ENCODE results near the gene IRAK3. TPM values are rescaled to one million over a fixed set of nuclear protein-coding genes. Genes with fewer than 3 reads are reported as not detected.
"Not testable (repeated sequence)": the region's sequence is repeated elsewhere in the genome, so short reads cannot be mapped to it uniquely, and the experiment has no call there.

IRAK3 gene
- total RNA-seq, 3 donors from 2014 or later (not counting 1 experiment from before 2014, with no cell fraction given) = 3.7 to 9.9 (median 9.2) TPM

DNA sequence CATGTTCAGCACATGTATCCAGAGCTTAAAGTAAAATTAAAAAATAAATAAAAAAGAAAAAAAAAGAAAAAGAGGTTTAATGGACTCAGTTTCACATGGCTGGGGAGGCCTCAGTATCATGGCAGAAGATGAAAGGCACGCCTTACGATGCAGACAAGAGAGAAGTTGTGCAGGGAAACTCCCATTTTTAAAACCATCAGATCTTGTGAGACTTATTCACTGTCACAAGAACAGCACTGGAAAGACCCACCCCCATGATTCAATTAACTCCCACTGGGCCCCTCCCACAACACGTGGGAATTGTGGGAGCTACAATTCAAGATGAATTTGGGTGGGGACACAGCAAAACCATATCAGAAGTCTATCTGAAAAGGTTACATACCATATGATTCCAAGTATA lies 24.0 kb downstream of the IRAK3 start:
- not testable (repeated sequence) for H3K4me1 ChIP-seq (ENCODE audit: control insufficient read depth, insufficient read depth, low read length); H3K4me1 Mint-ChIP-seq

DNA sequence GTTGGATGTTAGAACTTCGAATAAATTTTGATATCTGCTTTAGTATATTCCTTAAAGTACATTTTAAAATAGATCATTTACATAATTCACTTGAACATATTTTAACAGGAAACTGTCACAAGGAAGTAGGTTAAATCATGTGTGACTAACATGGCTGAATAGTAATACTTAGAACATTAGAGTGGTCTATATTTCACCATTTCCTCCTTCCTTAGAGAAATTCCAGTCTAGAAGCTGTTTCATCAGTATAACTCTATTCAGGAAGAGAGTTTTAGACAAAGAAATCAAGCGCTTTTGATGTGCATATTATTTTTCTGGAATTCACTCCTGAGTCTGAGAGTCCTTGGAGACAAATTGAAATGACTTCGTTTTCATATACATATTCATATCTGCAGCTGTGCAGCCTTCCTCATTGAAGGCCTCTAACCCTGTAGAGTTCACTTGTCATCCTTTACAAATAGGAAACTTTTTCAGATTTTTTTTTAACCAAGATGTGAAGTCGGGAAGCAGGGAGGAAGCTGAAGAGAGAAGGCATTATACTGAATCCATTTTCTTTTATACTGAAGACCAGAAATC lies 28.4 kb downstream of the IRAK3 start:
- H3K4me3 Mint-ChIP-seq = no peak overlapping the region
- peaks cover 0 to 3% of the 10 kb centered on the region in 2 donors for H3K27me3 Mint-ChIP-seq (ENCODE audit: low read depth in 2 of 2)
- no peak overlapping the region for H3K27ac ChIP-seq (ENCODE audit: low read length)

More for the DNA sequence above, 24.0 kb downstream of the IRAK3 start:
- H3K36me3 Mint-ChIP-seq; H3K9me3 Mint-ChIP-seq; H3K36me3 ChIP-seq (ENCODE audit: control insufficient read depth, insufficient read depth, low read length); H3K4me3 Mint-ChIP-seq; ATAC-seq; H3K27ac Mint-ChIP-seq; H3K27me3 Mint-ChIP-seq (ENCODE audit: low read depth in 2 of 2); intact Hi-C loops (cut with micrococcal nuclease); H3K4me3 ChIP-seq (ENCODE audit: low read length); DNase-seq; H3K27me3 ChIP-seq (ENCODE audit: control insufficient read depth, insufficient read depth, low read length); H3K9me3 ChIP-seq (ENCODE audit: control insufficient read depth, insufficient read depth, low read length); H3K27ac ChIP-seq (ENCODE audit: low read length): not testable (repeated sequence)
- 87% methylated on average over 3 of the region's 3 CpGs for WGBS (ENCODE audit: insufficient coverage)

DNA sequence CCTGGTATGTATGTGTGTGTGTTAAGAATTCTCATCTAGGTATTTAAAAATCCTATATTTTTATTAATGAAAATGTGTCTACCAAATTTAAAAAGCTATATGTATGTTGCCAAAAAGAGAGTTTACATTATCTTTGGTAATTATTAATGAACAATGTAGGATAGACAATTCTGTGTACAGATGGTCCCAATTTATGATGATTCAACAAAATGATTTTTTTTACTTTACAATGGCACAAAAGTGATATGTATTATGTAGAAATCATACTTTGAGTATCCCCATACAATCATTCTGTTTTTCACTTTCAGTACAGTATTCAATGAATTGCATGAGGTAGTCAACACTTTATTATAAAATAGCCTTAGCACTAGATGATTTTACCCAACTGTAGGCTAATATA lies 39.4 kb downstream of the IRAK3 start:
- ATAC-seq = no peak
- intact Hi-C loops (cut with micrococcal nuclease) = no loop called here

More for the DNA sequence above, 28.4 kb downstream of the IRAK3 start:
- Histone ChIP-seq H3K27me3 (ENCODE audit: control insufficient read depth, insufficient read depth, low read length) (no peaks in the 10 kb centered on the region), H3K4me3 (ENCODE audit: low read length) (no peak overlapping the region), H3K9me3 (ENCODE audit: control insufficient read depth, insufficient read depth, low read length) (no peaks in the 10 kb centered on the region), H3K36me3 (ENCODE audit: control insufficient read depth, insufficient read depth, low read length) (no peaks in the 10 kb centered on the region), H3K4me1 (ENCODE audit: control insufficient read depth, insufficient read depth, low read length) (no peaks in the 10 kb centered on the region)
- no peak overlapping the region for H3K27ac Mint-ChIP-seq
- peaks cover 0 to 8% of the 10 kb centered on the region in 2 donors for H3K4me1 Mint-ChIP-seq
- TF ChIP-seq, protein P1, sequence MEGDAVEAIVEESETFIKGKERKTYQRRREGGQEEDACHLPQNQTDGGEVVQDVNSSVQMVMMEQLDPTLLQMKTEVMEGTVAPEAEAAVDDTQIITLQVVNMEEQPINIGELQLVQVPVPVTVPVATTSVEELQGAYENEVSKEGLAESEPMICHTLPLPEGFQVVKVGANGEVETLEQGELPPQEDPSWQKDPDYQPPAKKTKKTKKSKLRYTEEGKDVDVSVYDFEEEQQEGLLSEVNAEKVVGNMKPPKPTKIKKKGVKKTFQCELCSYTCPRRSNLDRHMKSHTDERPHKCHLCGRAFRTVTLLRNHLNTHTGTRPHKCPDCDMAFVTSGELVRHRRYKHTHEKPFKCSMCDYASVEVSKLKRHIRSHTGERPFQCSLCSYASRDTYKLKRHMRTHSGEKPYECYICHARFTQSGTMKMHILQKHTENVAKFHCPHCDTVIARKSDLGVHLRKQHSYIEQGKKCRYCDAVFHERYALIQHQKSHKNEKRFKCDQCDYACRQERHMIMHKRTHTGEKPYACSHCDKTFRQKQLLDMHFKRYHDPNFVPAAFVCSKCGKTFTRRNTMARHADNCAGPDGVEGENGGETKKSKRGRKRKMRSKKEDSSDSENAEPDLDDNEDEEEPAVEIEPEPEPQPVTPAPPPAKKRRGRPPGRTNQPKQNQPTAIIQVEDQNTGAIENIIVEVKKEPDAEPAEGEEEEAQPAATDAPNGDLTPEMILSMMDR (IDR thresholded peaks at IDR 0.05) = no peak
- ATAC-seq = no peak
- no peak for DNase-seq
- no peaks in the 10 kb centered on the region for H3K36me3 Mint-ChIP-seq
- 70% methylated on average over 2 of the region's 4 CpGs for WGBS (ENCODE audit: insufficient coverage)
- H3K9me3 Mint-ChIP-seq = peaks cover 0 to 2% of the 10 kb centered on the region in 2 donors
- intact Hi-C loops (cut with micrococcal nuclease) = no loop called here

DNA sequence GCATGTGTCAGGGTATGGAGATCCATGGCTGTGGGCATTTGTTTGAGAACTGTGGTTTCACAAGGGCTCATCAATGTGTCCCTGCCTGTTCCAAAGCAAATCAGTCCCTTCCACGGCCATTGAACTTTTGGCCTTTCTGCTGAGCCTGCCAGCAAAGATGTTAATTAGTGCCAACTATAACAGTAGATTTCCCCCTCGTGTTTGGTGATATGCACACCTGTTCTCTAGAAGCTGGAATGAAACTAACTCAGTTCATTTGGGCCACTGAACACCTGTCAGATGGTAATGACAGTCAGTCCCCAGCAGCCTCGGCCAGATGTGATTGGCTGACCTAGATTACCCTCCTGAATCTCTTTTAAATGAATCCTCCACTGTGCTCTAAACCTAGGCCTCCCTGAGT lies 43.2 kb downstream of the IRAK3 start:
- no peak overlapping the region for H3K4me3 ChIP-seq (ENCODE audit: low read length)
- 57% methylated on average over 3 of the region's 3 CpGs for WGBS (ENCODE audit: insufficient coverage)
- Mint-ChIP-seq H3K4me1 (peaks cover 0 to 5% of the 10 kb centered on the region in 2 donors), H3K36me3 (no peaks in the 10 kb centered on the region), H3K27ac (no peak overlapping the region), H3K9me3 (no peaks in the 10 kb centered on the region), H3K4me3 (no peak overlapping the region), H3K27me3 (ENCODE audit: low read depth in 2 of 2) (peaks cover 5 to 7% of the 10 kb centered on the region in 2 donors)
- peaks cover 12% of the 10 kb centered on the region for H3K4me1 ChIP-seq (ENCODE audit: control insufficient read depth, insufficient read depth, low read length)
- no peaks in the 10 kb centered on the region for H3K27me3 ChIP-seq (ENCODE audit: control insufficient read depth, insufficient read depth, low read length)
- no peak overlapping the region for H3K27ac ChIP-seq (ENCODE audit: low read length)
- DNase-seq = no peak
- ATAC-seq = no peak
- H3K9me3 ChIP-seq (ENCODE audit: control insufficient read depth, insufficient read depth, low read length) = no peaks in the 10 kb centered on the region
- H3K36me3 ChIP-seq (ENCODE audit: control insufficient read depth, insufficient read depth, low read length) = no peaks in the 10 kb centered on the region
- TF ChIP-seq, protein P1 (IDR thresholded peaks at IDR 0.05) = no peak
- intact Hi-C loops (cut with micrococcal nuclease) = no loop called here

More for the DNA sequence above, 39.4 kb downstream of the IRAK3 start:
- Mint-ChIP-seq H3K4me1 (no peaks in the 10 kb centered on the region), H3K27me3 (ENCODE audit: low read depth in 2 of 2) (peaks cover 0 to 4% of the 10 kb centered on the region in 2 donors), H3K4me3 (no peak overlapping the region), H3K36me3 (no peaks in the 10 kb centered on the region), H3K9me3 (no peaks in the 10 kb centered on the region), H3K27ac (no peak overlapping the region)
- DNase-seq = no peak
- TF ChIP-seq, protein P1 (IDR thresholded peaks at IDR 0.05) = no peak
- Histone ChIP-seq H3K36me3 (ENCODE audit: control insufficient read depth, insufficient read depth, low read length) (no peaks in the 10 kb centered on the region), H3K27ac (ENCODE audit: low read length) (no peak overlapping the region), H3K27me3 (ENCODE audit: control insufficient read depth, insufficient read depth, low read length) (no peaks in the 10 kb centered on the region), H3K9me3 (ENCODE audit: control insufficient read depth, insufficient read depth, low read length) (no peaks in the 10 kb centered on the region), H3K4me3 (ENCODE audit: low read length) (no peak overlapping the region), H3K4me1 (ENCODE audit: control insufficient read depth, insufficient read depth, low read length) (no peaks in the 10 kb centered on the region)

DNA sequence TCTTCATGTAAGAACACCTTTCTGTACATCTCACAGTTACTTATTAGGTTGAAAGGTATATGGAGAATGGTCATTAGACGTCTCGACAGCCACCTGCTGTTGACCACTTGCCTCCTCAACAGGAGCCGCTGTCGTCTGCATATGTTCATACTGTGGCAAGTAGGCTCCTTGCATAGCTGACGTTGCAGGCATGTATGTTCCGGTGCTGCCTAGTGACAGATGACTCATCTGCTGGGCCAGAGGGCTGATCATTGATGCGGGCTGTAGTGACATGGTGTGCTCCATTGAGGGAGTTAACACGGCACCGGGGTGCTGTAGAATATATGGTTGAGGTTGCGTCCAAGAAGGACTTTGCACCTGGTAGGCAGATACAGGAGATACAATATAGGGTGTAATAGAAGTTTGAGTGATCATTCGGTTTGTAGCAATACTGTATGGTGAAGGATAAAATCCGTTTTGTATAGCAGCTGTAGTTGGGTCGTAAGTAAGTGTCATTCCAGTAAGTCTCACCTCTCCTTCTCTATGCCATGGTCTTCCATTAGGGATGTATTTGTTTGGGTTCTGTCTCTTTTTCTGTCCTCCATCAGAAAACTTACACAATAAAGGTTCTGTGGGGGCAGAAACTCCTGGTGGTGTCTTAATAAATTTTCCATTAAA lies 45.2 kb downstream of the IRAK3 start:
- H3K9me3 ChIP-seq (ENCODE audit: control insufficient read depth, insufficient read depth, low read length); H3K27me3 ChIP-seq (ENCODE audit: control insufficient read depth, insufficient read depth, low read length); H3K36me3 Mint-ChIP-seq; H3K36me3 ChIP-seq (ENCODE audit: control insufficient read depth, insufficient read depth, low read length); H3K4me1 Mint-ChIP-seq; H3K9me3 Mint-ChIP-seq; H3K27ac ChIP-seq (ENCODE audit: low read length); H3K4me3 ChIP-seq (ENCODE audit: low read length); H3K27ac Mint-ChIP-seq: not testable (repeated sequence)
- intact Hi-C loops (cut with micrococcal nuclease) = loop anchor here (2.0 kb wide), 1 partner anchor 65 kb away; the partner anchor contains the start of gene TMBIM4
- H3K27me3 Mint-ChIP-seq (ENCODE audit: low read depth in 2 of 2) = peaks cover 8 to 18% of the 10 kb centered on the region in 2 donors
- H3K4me3 Mint-ChIP-seq = peak overlapping the region; percentile 67
- ATAC-seq (peak; percentile 17 to 65 (median 34)), DNase-seq (peak; percentile 20 to 42)
- H3K4me1 ChIP-seq (ENCODE audit: control insufficient read depth, insufficient read depth, low read length) = peaks cover 12% of the 10 kb centered on the region
- 76% methylated on average over 12 of the region's 13 CpGs for WGBS (ENCODE audit: insufficient coverage)

Data from natural killer cell (primary cell).